ENCODE data around the gene ORMDL3. TPM values are rescaled to one million over a fixed set of nuclear protein-coding genes. Genes with fewer than 3 reads are reported as not detected.

Gene ORMDL3
- total RNA-seq, 1 experiment from 2014 or later = 58.6 TPM

DNA sequence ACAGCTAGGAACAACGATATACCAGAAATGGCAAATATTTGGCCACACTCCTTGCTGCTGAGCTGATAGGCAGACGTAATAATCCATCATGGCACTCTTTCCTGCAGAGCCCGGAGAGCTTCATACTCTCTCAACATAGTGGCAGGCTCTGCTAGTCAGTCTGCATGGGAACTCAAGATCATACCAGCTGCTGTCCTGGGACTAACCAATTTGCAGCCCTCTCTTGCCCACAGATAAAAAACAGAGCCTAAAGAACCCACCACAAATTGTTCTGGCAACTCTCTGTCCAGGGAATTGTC is 22.5 kb downstream of the ORMDL3 start:
- WGBS (ENCODE audit: extremely low coverage, insufficient read length, low lambda C conversion rate) = no CpG with 5 or more reads among the region's 3 CpGs
- Histone ChIP-seq H2BK120ac (ENCODE audit: low read depth, low read length, poor library complexity, severe bottlenecking) (no peak overlapping the region), H2AFZ (ENCODE audit: low read length) (no peak overlapping the region), H3K14ac (ENCODE audit: insufficient read depth, low read length) (no peak overlapping the region), H3K4me1 (ENCODE audit: insufficient read depth, low read length) (no peaks in the 10 kb centered on the region), H3K56ac (ENCODE audit: insufficient read length, low read depth, low read length) (no peak overlapping the region), H3K18ac (ENCODE audit: insufficient read length, low read depth, low read length) (no peak overlapping the region), H4K8ac (replicated peaks; ENCODE audit: insufficient read length, low read depth, low read length) (no peak overlapping the region), H2BK12ac (ENCODE audit: insufficient read length, low read depth, low read length) (no peak overlapping the region), H3K23me2 (ENCODE audit: insufficient read length, low read depth, low read length, poor library complexity, severe bottlenecking) (no peaks in the 10 kb centered on the region), H3K9ac (ENCODE audit: extremely low read depth, insufficient read length, low read length) (no peak overlapping the region), H3K79me1 (ENCODE audit: insufficient read depth, low read depth, low read length, poor library complexity, severe bottlenecking) (no peaks in the 10 kb centered on the region), H4K91ac (ENCODE audit: insufficient read length, low read depth, low read length) (no peak overlapping the region), H2BK20ac (ENCODE audit: low read depth, low read length, poor library complexity, severe bottlenecking) (no peak overlapping the region), H3K23ac (ENCODE audit: insufficient read length, low read depth, low read length) (no peak overlapping the region), H2BK15ac (ENCODE audit: low read depth, low read length) (no peak overlapping the region), H3K4ac (ENCODE audit: low read depth, low read length) (no peak overlapping the region), H3K27me3 (ENCODE audit: insufficient read depth, low read length) (no peaks in the 10 kb centered on the region), H3K79me2 (ENCODE audit: insufficient read depth, low read length) (no peaks in the 10 kb centered on the region), H3T11ph (ENCODE audit: low read length) (no peak overlapping the region), H4K5ac (ENCODE audit: insufficient read length, low read depth, low read length) (no peak overlapping the region), H2BK5ac (ENCODE audit: insufficient read length, low read length) (no peak overlapping the region), H4K20me1 (ENCODE audit: control insufficient read depth, insufficient read depth, insufficient read length) (no peaks in the 10 kb centered on the region), H2AK5ac (ENCODE audit: insufficient read length, low read length) (no peak overlapping the region), H3K4me2 (ENCODE audit: insufficient read depth, insufficient read length, low read length) (no peak overlapping the region), H3K9me3 (ENCODE audit: control insufficient read depth, low read depth, low read length) (no peaks in the 10 kb centered on the region), H3K27ac (ENCODE audit: insufficient read length, low read depth, low read length) (no peak overlapping the region)
- Mint-ChIP-seq H3K4me1 (no peaks in the 10 kb centered on the region), H3K27me3 (ENCODE audit: low read depth) (no peaks in the 10 kb centered on the region), H3K27ac (no peak overlapping the region), H3K36me3 (ENCODE audit: insufficient read depth in 1 of 3, low read depth in 3 of 3) (peaks cover 4 to 11% (median 5%) of the 10 kb centered on the region in 3 experiments; a peak in 5 of 7 replicates), H3K9me3 (no peaks in the 10 kb centered on the region), H3K4me3 (no peak overlapping the region)
- TF ChIP-seq, protein P1, sequence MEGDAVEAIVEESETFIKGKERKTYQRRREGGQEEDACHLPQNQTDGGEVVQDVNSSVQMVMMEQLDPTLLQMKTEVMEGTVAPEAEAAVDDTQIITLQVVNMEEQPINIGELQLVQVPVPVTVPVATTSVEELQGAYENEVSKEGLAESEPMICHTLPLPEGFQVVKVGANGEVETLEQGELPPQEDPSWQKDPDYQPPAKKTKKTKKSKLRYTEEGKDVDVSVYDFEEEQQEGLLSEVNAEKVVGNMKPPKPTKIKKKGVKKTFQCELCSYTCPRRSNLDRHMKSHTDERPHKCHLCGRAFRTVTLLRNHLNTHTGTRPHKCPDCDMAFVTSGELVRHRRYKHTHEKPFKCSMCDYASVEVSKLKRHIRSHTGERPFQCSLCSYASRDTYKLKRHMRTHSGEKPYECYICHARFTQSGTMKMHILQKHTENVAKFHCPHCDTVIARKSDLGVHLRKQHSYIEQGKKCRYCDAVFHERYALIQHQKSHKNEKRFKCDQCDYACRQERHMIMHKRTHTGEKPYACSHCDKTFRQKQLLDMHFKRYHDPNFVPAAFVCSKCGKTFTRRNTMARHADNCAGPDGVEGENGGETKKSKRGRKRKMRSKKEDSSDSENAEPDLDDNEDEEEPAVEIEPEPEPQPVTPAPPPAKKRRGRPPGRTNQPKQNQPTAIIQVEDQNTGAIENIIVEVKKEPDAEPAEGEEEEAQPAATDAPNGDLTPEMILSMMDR (conservative IDR thresholded peaks at IDR 0.05) = no peak
- DNase-seq = no peak

All from H9 (cell line).